ENCODE data around the gene MSH3. TPM values are rescaled to one million over a fixed set of nuclear protein-coding genes. Genes with fewer than 3 reads are reported as not detected.

Gene MSH3
- total RNA-seq, 3 donors from 2014 or later (not counting 1 experiment from before 2014, with no cell fraction given) = 11.6 to 17.1 (median 15.5) TPM

DNA sequence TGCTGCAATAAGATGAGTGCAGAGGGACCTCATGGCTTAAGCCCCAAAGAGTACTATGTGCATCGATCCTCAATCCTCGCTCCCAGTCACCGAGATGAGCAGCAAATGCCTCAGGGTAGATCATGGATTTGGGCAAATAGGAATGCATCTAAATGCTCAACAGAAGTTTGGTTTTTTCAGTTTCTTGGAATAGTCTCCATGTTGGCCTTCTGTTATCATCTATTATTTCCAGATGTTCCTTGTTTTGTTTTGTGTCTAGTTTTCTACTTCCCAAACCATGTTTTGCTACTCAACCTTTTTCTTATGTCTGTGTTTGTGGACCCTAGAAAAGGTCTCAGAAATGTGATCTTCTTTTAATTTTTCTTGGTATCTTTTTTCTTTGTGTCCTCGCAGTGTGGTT, 262.2 kb downstream of the MSH3 start:
- Mint-ChIP-seq H3K4me1 (no peaks in the 10 kb centered on the region), H3K4me3 (no peak overlapping the region), H3K36me3 (no peaks in the 10 kb centered on the region), H3K27me3 (ENCODE audit: low read depth in 2 of 2) (no peaks in the 10 kb centered on the region), H3K27ac (no peak overlapping the region), H3K9me3 (no peaks in the 10 kb centered on the region)
- ATAC-seq (no peak), DNase-seq (no peak)
- H3K36me3 ChIP-seq (ENCODE audit: control insufficient read depth, insufficient read depth, low read length) = no peaks in the 10 kb centered on the region
- H3K9me3 ChIP-seq (ENCODE audit: control insufficient read depth, insufficient read depth, low read length) = no peaks in the 10 kb centered on the region
- intact Hi-C loops (cut with micrococcal nuclease) = no loop called here
- WGBS (ENCODE audit: insufficient coverage) = 99% methylated on average over 4 of the region's 4 CpGs
- H3K27me3 ChIP-seq (ENCODE audit: control insufficient read depth, insufficient read depth, low read length) = no peaks in the 10 kb centered on the region
- TF ChIP-seq, protein P1, sequence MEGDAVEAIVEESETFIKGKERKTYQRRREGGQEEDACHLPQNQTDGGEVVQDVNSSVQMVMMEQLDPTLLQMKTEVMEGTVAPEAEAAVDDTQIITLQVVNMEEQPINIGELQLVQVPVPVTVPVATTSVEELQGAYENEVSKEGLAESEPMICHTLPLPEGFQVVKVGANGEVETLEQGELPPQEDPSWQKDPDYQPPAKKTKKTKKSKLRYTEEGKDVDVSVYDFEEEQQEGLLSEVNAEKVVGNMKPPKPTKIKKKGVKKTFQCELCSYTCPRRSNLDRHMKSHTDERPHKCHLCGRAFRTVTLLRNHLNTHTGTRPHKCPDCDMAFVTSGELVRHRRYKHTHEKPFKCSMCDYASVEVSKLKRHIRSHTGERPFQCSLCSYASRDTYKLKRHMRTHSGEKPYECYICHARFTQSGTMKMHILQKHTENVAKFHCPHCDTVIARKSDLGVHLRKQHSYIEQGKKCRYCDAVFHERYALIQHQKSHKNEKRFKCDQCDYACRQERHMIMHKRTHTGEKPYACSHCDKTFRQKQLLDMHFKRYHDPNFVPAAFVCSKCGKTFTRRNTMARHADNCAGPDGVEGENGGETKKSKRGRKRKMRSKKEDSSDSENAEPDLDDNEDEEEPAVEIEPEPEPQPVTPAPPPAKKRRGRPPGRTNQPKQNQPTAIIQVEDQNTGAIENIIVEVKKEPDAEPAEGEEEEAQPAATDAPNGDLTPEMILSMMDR (IDR thresholded peaks at IDR 0.05) = no peak
- no peak overlapping the region for H3K4me3 ChIP-seq (ENCODE audit: low read length)
- H3K4me1 ChIP-seq (ENCODE audit: control insufficient read depth, insufficient read depth, low read length) = no peaks in the 10 kb centered on the region
- no peak overlapping the region for H3K27ac ChIP-seq (ENCODE audit: low read length)

DNA sequence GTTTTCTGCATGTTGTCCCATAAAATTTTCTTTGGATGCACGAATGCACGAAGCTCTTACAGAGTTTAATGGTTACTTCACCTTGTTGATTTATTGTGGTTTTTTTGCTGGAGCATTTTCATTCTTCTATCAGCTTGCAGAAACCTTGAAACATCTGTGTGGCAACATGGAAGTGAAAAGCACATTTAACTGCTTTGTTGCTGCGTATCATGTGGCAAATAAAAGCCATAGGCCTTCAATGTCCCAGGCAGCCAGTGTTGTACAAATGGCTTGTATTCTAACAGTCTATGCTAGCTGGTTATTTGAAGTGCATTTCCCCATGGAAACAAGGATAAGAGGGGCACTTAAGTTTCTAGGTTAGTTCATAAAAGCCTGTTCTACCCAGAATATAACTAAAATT, 263.2 kb downstream of the MSH3 start:
- no peak overlapping the region for H3K4me3 ChIP-seq (ENCODE audit: low read length)
- ATAC-seq = no peak

DNA sequence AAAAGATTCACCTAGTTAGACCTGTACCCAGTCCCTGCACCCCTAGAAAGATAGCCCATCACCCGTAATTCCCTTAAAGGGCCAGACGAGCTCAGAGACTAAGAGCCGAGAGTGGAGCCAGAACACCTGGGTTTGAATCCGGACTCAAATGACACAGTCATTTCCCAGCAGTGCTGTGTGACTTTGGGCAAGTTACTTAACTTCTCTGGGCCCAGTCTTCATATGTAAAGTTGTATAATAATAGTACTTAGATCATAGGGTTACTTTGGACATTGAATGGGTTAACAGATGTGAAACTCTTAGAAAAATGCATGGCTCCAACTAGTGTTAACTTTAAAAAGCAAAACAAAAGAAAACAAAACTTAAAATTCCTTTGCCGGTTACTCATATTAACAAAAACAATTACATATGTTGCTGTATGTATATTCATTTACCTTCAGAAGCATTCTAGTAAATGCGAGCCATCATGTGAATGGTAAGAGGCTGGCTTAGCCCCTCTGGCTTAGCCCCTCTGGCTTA, 265.3 kb downstream of the MSH3 start:
- no peaks in the 10 kb centered on the region for H3K27me3 Mint-ChIP-seq (ENCODE audit: low read depth in 2 of 2)
- DNase-seq (no peak), ATAC-seq (no peak)
- no peaks in the 10 kb centered on the region for H3K9me3 Mint-ChIP-seq
- Histone ChIP-seq H3K4me1 (ENCODE audit: control insufficient read depth, insufficient read depth, low read length) (no peaks in the 10 kb centered on the region), H3K4me3 (ENCODE audit: low read length) (no peak overlapping the region), H3K27me3 (ENCODE audit: control insufficient read depth, insufficient read depth, low read length) (no peaks in the 10 kb centered on the region), H3K27ac (ENCODE audit: low read length) (no peak overlapping the region), H3K36me3 (ENCODE audit: control insufficient read depth, insufficient read depth, low read length) (no peaks in the 10 kb centered on the region), H3K9me3 (ENCODE audit: control insufficient read depth, insufficient read depth, low read length) (no peaks in the 10 kb centered on the region)
- H3K4me3 Mint-ChIP-seq = no peak overlapping the region
- no peaks in the 10 kb centered on the region for H3K4me1 Mint-ChIP-seq
- H3K36me3 Mint-ChIP-seq = no peaks in the 10 kb centered on the region
- 92% methylated on average over 4 of the region's 6 CpGs for WGBS (ENCODE audit: insufficient coverage)
- TF ChIP-seq, protein P1 (IDR thresholded peaks at IDR 0.05) = no peak
- intact Hi-C loops (cut with micrococcal nuclease) = no loop called here
- H3K27ac Mint-ChIP-seq = no peak overlapping the region

More for the DNA sequence above, 263.2 kb downstream of the MSH3 start:
- no peaks in the 10 kb centered on the region for H3K4me1 Mint-ChIP-seq
- WGBS (ENCODE audit: insufficient coverage) = 84% methylated on average over 3 of the region's 3 CpGs
- no peak overlapping the region for H3K27ac ChIP-seq (ENCODE audit: low read length)
- no peaks in the 10 kb centered on the region for H3K36me3 Mint-ChIP-seq
- no peak overlapping the region for H3K4me3 Mint-ChIP-seq
- no peaks in the 10 kb centered on the region for H3K9me3 ChIP-seq (ENCODE audit: control insufficient read depth, insufficient read depth, low read length)
- H3K4me1 ChIP-seq (ENCODE audit: control insufficient read depth, insufficient read depth, low read length) = no peaks in the 10 kb centered on the region
- no peaks in the 10 kb centered on the region for H3K27me3 ChIP-seq (ENCODE audit: control insufficient read depth, insufficient read depth, low read length)
- no peaks in the 10 kb centered on the region for H3K9me3 Mint-ChIP-seq
- H3K27me3 Mint-ChIP-seq (ENCODE audit: low read depth in 2 of 2) = no peaks in the 10 kb centered on the region
- intact Hi-C loops (cut with micrococcal nuclease) = no loop called here
- H3K27ac Mint-ChIP-seq = no peak overlapping the region
- TF ChIP-seq, protein P1 (IDR thresholded peaks at IDR 0.05) = no peak
- H3K36me3 ChIP-seq (ENCODE audit: control insufficient read depth, insufficient read depth, low read length) = no peaks in the 10 kb centered on the region
- no peak for DNase-seq

DNA sequence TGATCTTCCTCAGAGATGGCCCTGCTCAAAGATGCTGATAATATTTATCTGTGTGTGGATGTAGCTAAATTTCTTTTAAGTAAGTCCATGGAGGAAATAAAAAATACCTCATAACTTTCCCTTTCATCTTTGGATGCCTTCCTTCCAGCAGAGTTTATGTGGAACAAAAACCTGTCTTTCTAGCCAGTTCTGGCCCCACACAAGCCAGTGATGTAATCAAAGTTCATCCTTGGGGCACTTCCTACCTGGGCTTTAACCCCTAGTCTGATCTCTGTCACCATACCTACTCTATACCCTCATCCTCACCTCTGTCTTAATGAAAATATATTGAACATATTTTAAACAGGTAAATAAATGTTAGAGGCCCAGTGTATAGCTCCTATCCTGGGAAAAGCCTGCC, 265.9 kb downstream of the MSH3 start:
- no peaks in the 10 kb centered on the region for H3K4me1 ChIP-seq (ENCODE audit: control insufficient read depth, insufficient read depth, low read length)
- H3K36me3 ChIP-seq (ENCODE audit: control insufficient read depth, insufficient read depth, low read length) = no peaks in the 10 kb centered on the region
- ATAC-seq (no peak), DNase-seq (no peak)
- no peak overlapping the region for H3K4me3 Mint-ChIP-seq
- TF ChIP-seq, protein P1 (IDR thresholded peaks at IDR 0.05) = no peak
- no peak overlapping the region for H3K27ac Mint-ChIP-seq
- no peaks in the 10 kb centered on the region for H3K9me3 ChIP-seq (ENCODE audit: control insufficient read depth, insufficient read depth, low read length)
- no peak overlapping the region for H3K27ac ChIP-seq (ENCODE audit: low read length)
- no peaks in the 10 kb centered on the region for H3K27me3 ChIP-seq (ENCODE audit: control insufficient read depth, insufficient read depth, low read length)
- H3K27me3 Mint-ChIP-seq (ENCODE audit: low read depth in 2 of 2) = no peaks in the 10 kb centered on the region
- no peak overlapping the region for H3K4me3 ChIP-seq (ENCODE audit: low read length)
- intact Hi-C loops (cut with micrococcal nuclease) = no loop called here
- H3K36me3 Mint-ChIP-seq = no peaks in the 10 kb centered on the region
- no peaks in the 10 kb centered on the region for H3K4me1 Mint-ChIP-seq
- H3K9me3 Mint-ChIP-seq = no peaks in the 10 kb centered on the region

All from natural killer cell (primary cell).